Activated T-helper 2 cell treated with anti-CD3 and anti-CD28 coated beads, Interferon-gamma antibody, Interleukin-2, Interleukin-4, amounts not matched to agents 10 μg/mL and 5 μg/mL and 100 μg/mL, durations not matched to agents 14 hours and 24 hours and 36 hours (primary cell): Measurements from ENCODE around the gene BCAS2. TPM values are rescaled to one million over a fixed set of nuclear protein-coding genes. Genes with fewer than 3 reads are reported as not detected.

Source experiments
- DNase-seq: peaks from one replicate; pipeline ENCODE4 v3.0.0; 2021; ENCODE audit warnings: low spot score
- H3K27ac Mint-ChIP-seq: one replicate; pipeline ENCODE4 v1.8.0; 2021; ENCODE audit warnings: mixed read lengths
- H3K27me3 Mint-ChIP-seq: one replicate; pipeline ENCODE4 v1.8.0; 2021; ENCODE audit warnings: low read depth, mixed read lengths
- H3K36me3 Mint-ChIP-seq: one replicate; pipeline ENCODE4 v1.8.0; 2021; ENCODE audit warnings: low read depth, mixed read lengths
- H3K4me1 Mint-ChIP-seq: one replicate; pipeline ENCODE4 v1.8.0; 2021; ENCODE audit warnings: low read depth, mixed read lengths
- H3K4me3 Mint-ChIP-seq: one replicate; pipeline ENCODE4 v1.8.0; 2021; ENCODE audit warnings: low read depth, mild to moderate bottlenecking, moderate library complexity, mixed read lengths
- H3K9me3 Mint-ChIP-seq: one replicate; pipeline ENCODE4 v1.8.0; 2021; ENCODE audit warnings: mixed read lengths
- intact Hi-C: fragments of 100-400 bp; cut with micrococcal nuclease; formaldehyde crosslinking; loops from one replicate; pipeline ENCODE4 v1.15.1; 2023
- total RNA-seq: library from RNA; stranded (reverse); gene quantifications from 2 replicates; pipeline ENCODE4 v1.2.3, GENCODE V29; 2022

The BCAS2 gene
- total RNA-seq, 1 donor from 2014 or later = 54.1 TPM

DNA sequence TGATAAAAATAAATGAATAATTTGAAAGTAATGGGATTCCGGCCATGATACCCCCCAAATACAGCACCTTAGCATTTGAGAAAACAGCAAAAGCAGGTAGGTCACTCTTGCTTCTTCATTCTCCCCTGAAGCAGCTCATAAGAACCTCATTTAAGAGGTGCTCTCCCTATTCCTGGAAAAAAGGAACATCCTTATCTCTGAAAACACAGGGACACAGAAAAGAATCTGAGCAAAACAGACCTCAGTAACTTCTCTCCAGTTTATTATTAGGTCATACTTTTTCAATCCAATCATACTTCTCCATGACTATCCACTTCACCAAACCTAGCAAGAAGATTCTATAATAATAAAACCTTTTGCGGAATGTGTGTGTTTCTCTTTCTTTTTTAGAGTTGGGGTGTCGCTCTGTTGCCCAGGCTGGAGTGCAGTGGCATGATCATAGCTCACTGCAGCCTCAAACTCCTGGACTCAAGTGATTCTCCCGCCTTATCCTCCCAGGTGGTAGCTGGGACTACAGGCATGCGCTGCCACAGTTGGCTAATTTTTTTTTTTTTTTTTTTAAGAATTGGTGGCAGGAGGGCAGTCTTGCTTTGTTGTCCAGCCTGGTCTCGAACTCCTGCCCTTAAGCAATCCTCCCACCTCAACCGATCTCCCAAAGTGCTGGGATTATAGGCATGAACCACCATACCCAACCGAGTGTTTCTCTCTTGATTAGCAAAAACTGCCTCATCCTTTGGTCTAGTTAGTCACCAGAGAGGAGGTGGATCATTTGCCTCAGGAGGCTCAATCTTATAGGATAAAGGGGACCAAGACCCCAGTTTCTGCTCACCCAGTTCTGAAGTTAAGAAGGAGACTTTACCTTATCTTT lies 59.8 kb downstream of the BCAS2 start:
- Mint-ChIP-seq H3K4me3 (no peak overlapping the region), H3K27me3 (peaks cover 27% of the 10 kb centered on the region), H3K9me3 (no peaks in the 10 kb centered on the region), H3K27ac (no peak overlapping the region), H3K36me3 (no peaks in the 10 kb centered on the region), H3K4me1 (peaks cover 2% of the 10 kb centered on the region)
- DNase-seq = no peak
- intact Hi-C loops = no loop called here

Other genes starting within 250 kb of the BCAS2 start
- 41.5 and 44.7 TPM in 2 replicates for gene TRIM33, start 70.4 kb downstream of the BCAS2 start, total RNA-seq
- 0.21 and 0.30 TPM in 2 replicates for gene DENND2C, start 88.4 kb upstream of the BCAS2 start, total RNA-seq
- not detected in 2 replicates for gene AMPD1, start 113.9 kb upstream of the BCAS2 start, total RNA-seq
- gene NRAS, start 135.2 kb upstream of the BCAS2 start, total RNA-seq = 63.3 and 64.5 TPM in 2 replicates
- 411 and 414 TPM in 2 replicates for gene CSDE1, start 176.4 kb upstream of the BCAS2 start, total RNA-seq
- gene SIKE1, start 199.1 kb upstream of the BCAS2 start, total RNA-seq = 57.6 and 64.2 TPM in 2 replicates